HUES48 (cell line): Measurements from ENCODE around the gene HARBI1.
"Not testable (repeated sequence)": the region's sequence is repeated elsewhere in the genome, so short reads cannot be mapped to it uniquely, and the experiment has no call there.

Experiments used
- H3K27ac ChIP-seq: one replicate; pipeline ENCODE4 v1.7.0; 2013; ENCODE audit warnings: low read depth, low read length, inconsistent platforms
- H3K27me3 ChIP-seq: 2 replicates; pipeline ENCODE4 v1.6.1; 2013; ENCODE audit warnings: mild to moderate bottlenecking, low read length; ENCODE audit not compliant: control insufficient read depth, insufficient read depth
- H3K36me3 ChIP-seq: 2 replicates; pipeline ENCODE4 v1.6.1; 2013; ENCODE audit warnings: low read length; ENCODE audit not compliant: control insufficient read depth, insufficient read depth
- H3K4me1 ChIP-seq: 2 replicates; pipeline ENCODE4 v1.6.1; 2013; ENCODE audit warnings: mild to moderate bottlenecking, low read length; ENCODE audit not compliant: control insufficient read depth, insufficient read depth
- H3K4me3 ChIP-seq: 2 replicates; pipeline ENCODE4 v1.5.1; 2013; ENCODE audit warnings: mild to moderate bottlenecking, low read depth, low read length
- H3K9ac ChIP-seq: 2 replicates; pipeline ENCODE4 v1.6.1; 2013; ENCODE audit warnings: mild to moderate bottlenecking, low read depth, low read length, moderate library complexity
- H3K9me3 ChIP-seq: 2 replicates; pipeline ENCODE4 v1.6.1; 2013; ENCODE audit warnings: low read length; ENCODE audit not compliant: control insufficient read depth, insufficient read depth

HARBI1 gene

GRCh38 chr11:46594374-46594700 lies 22.7 kb downstream of the HARBI1 start:
- no peaks in the 10 kb centered on the region for H3K9me3 ChIP-seq
- H3K36me3 ChIP-seq, result no peaks in the 10 kb centered on the region
- H3K4me1 ChIP-seq, result peaks cover 8% of the 10 kb centered on the region
- H3K9ac ChIP-seq, result peak overlapping the region; percentile 85
- H3K4me3 ChIP-seq, result peak overlapping the region; percentile 88
- H3K27ac ChIP-seq, result peak overlapping the region; percentile 89
- H3K27me3 ChIP-seq, result no peaks in the 10 kb centered on the region

GRCh38 chr11:46593550-46594373 lies 23.3 kb downstream of the HARBI1 start, which contains the start of gene AMBRA1:
AMBRA1 (minus strand) TSS chr11:46594023; CDS start chr11:46548380, 45,643 bp downstream.
- peak within 1 kb of the TSS; percentile 88 for H3K4me3 ChIP-seq
- no peaks in the 10 kb centered on the region for H3K36me3 ChIP-seq
- peak within 1 kb of the TSS; percentile 89 for H3K27ac ChIP-seq
- H3K9ac ChIP-seq, result peak within 1 kb of the TSS; percentile 85
- H3K27me3 ChIP-seq, result no peaks in the 10 kb centered on the region
- H3K9me3 ChIP-seq, result no peaks in the 10 kb centered on the region
- H3K4me1 ChIP-seq, result peaks cover 8% of the 10 kb centered on the region

GRCh38 chr11:46590740-46591605 lies 26.1 kb downstream of the HARBI1 start:
- H3K4me1 ChIP-seq, result peaks cover 8% of the 10 kb centered on the region

GRCh38 chr11:46588915-46589314 lies 28.1 kb downstream of the HARBI1 start:
- H3K9ac ChIP-seq, result no peak overlapping the region
- H3K4me3 ChIP-seq, result no peak overlapping the region
- no peak overlapping the region for H3K27ac ChIP-seq
- no peaks in the 10 kb centered on the region for H3K27me3 ChIP-seq
- no peaks in the 10 kb centered on the region for H3K9me3 ChIP-seq
- 0 out of 2 replicates have a peak, but pooled peaks cover 4% of the 10 kb centered on the region for H3K36me3 ChIP-seq
- H3K4me1 ChIP-seq, result no peaks in the 10 kb centered on the region

More at GRCh38 chr11:46590740-46591605, 26.1 kb downstream of the HARBI1 start:
- Histone ChIP-seq H3K27me3 (no peaks in the 10 kb centered on the region), H3K9ac (no peak overlapping the region), H3K9me3 (no peaks in the 10 kb centered on the region), H3K27ac (no peak overlapping the region), H3K4me3 (no peak overlapping the region), H3K36me3 (0 out of 2 replicates have a peak, but pooled peaks cover 4% of the 10 kb centered on the region)

- H3K27ac ChIP-seq, result no peak overlapping the region
- no peaks in the 10 kb centered on the region for H3K9me3 ChIP-seq
- no peak overlapping the region for H3K4me3 ChIP-seq
- H3K36me3 ChIP-seq, result 0 out of 2 replicates have a peak, but pooled peaks cover 4% of the 10 kb centered on the region
- H3K4me1 ChIP-seq, result no peaks in the 10 kb centered on the region
- H3K9ac ChIP-seq, result no peak overlapping the region
- H3K27me3 ChIP-seq, result no peaks in the 10 kb centered on the region
Observed at GRCh38 chr11:46588131-46588530, 28.9 kb downstream of the HARBI1 start.

- not testable (repeated sequence) for H3K27me3 ChIP-seq, H3K9ac ChIP-seq
Observed at GRCh38 chr11:46583513-46583912, 33.5 kb downstream of the HARBI1 start.

GRCh38 chr11:46582588-46582987 lies 34.4 kb downstream of the HARBI1 start:
- 0 out of 2 replicates have a peak, but pooled peaks cover 2% of the 10 kb centered on the region for H3K36me3 ChIP-seq
- H3K9me3 ChIP-seq, result no peaks in the 10 kb centered on the region
- no peaks in the 10 kb centered on the region for H3K27me3 ChIP-seq
- no peak overlapping the region for H3K27ac ChIP-seq
- no peak overlapping the region for H3K4me3 ChIP-seq
- H3K4me1 ChIP-seq, result no peaks in the 10 kb centered on the region
- no peak overlapping the region for H3K9ac ChIP-seq

More at GRCh38 chr11:46583513-46583912, 33.5 kb downstream of the HARBI1 start:
- H3K4me3 ChIP-seq, H3K36me3 ChIP-seq, H3K27ac ChIP-seq, H3K4me1 ChIP-seq, H3K9me3 ChIP-seq: not testable (repeated sequence)

GRCh38 chr11:46577058-46577457 lies 40.0 kb downstream of the HARBI1 start:
- H3K27ac ChIP-seq, result no peak overlapping the region
- H3K9me3 ChIP-seq, result no peaks in the 10 kb centered on the region

GRCh38 chr11:46574656-46575055 lies 42.4 kb downstream of the HARBI1 start:
- Histone ChIP-seq H3K4me3 (no peak overlapping the region), H3K9me3 (no peaks in the 10 kb centered on the region), H3K4me1 (no peaks in the 10 kb centered on the region), H3K36me3 (no peaks in the 10 kb centered on the region), H3K9ac (no peak overlapping the region), H3K27ac (no peak overlapping the region), H3K27me3 (no peaks in the 10 kb centered on the region)

More at GRCh38 chr11:46577058-46577457, 40.0 kb downstream of the HARBI1 start:
- Histone ChIP-seq H3K9ac (no peak overlapping the region), H3K36me3 (no peaks in the 10 kb centered on the region), H3K27me3 (no peaks in the 10 kb centered on the region), H3K4me1 (no peaks in the 10 kb centered on the region), H3K4me3 (no peak overlapping the region)

GRCh38 chr11:46570790-46571398 lies 46.1 kb downstream of the HARBI1 start:
- H3K9me3 ChIP-seq, result no peaks in the 10 kb centered on the region
- no peak overlapping the region for H3K9ac ChIP-seq
- no peaks in the 10 kb centered on the region for H3K4me1 ChIP-seq
- no peak overlapping the region for H3K4me3 ChIP-seq
- H3K27ac ChIP-seq, result no peak overlapping the region
- H3K36me3 ChIP-seq, result no peaks in the 10 kb centered on the region
- no peaks in the 10 kb centered on the region for H3K27me3 ChIP-seq
